ENCODE measurements around the gene CA10. TPM values are rescaled to one million over a fixed set of nuclear protein-coding genes. Genes with fewer than 3 reads are reported as not detected.

CA10 gene
- total and polyA plus RNA-seq, 9 of the 15 experiments (the other 6 are each of a cell fraction or from before 2014, with no cell fraction given) = not detected

DNA sequence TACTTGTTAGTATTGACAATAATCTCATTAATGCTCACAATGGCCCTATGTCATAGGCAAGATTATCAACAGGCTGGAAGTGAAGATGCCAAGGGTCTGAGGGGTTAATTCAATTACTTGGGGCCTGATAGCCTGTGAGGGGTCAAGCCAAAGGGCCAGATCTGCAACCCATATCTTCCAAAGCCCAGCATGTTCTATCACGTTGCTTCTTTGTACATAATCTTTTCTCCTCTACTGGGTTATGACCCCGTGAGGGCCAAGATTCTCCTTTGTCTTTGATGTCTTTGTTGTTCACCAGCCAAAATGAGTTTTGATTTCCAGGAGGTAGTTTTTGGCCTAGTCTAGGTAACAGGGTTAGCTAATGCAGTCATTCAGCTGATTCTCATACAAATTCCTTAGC lies 551.0 kb downstream of the CA10 start:
- FAIRE-seq (no peak), ATAC-seq (no peak), DNase-seq (ENCODE audit: extremely low read depth in 1 of 4, low spot score in 3 of 4) (no peak)
- H3K27me3 ChIP-seq (ENCODE audit: control insufficient read depth in 2 of 2, insufficient read depth in 2 of 2, low read length in 2 of 2) = no peaks in the 10 kb centered on the region
- H2AFZ ChIP-seq (ENCODE audit: low read depth, low read length) = no peak overlapping the region
- H3K4me3 ChIP-seq = no peak overlapping the region
- no peaks in the 10 kb centered on the region for H3K9me3 ChIP-seq (replicated peaks; ENCODE audit: control insufficient read depth, insufficient read depth, low read depth, low read length)
- H3K9me1 ChIP-seq (ENCODE audit: control insufficient read depth, insufficient read depth, low read length) = no peaks in the 10 kb centered on the region
- H3K36me3 ChIP-seq (ENCODE audit: control insufficient read depth, insufficient read depth, low read length) = no peaks in the 10 kb centered on the region
- no peak overlapping the region for H3K9ac ChIP-seq (ENCODE audit: insufficient read depth in 1 of 2, low read depth in 2 of 2, low read length in 2 of 2)
- H3K79me2 ChIP-seq (ENCODE audit: control insufficient read depth, insufficient read depth, low read length) = no peaks in the 10 kb centered on the region
- WGBS (ENCODE audit: insufficient coverage, low coverage, missing lambda C conversion rate) = 4% methylated on average over 2 of the region's 2 CpGs
- no peaks in the 10 kb centered on the region for H4K20me1 ChIP-seq (replicated peaks; ENCODE audit: control insufficient read depth, insufficient read depth, low read length)
- TF ChIP-seq GTF2F1 (IDR thresholded peaks at IDR 0.05; ENCODE audit: low read depth, low read length) = no peak
- no peak for TF ChIP-seq ZNF561 (CRISPR knock-in tag; conservative IDR thresholded peaks at IDR 0.05)
- TF ChIP-seq IFI16 (CRISPR knock-in tag; IDR thresholded peaks at IDR 0.05) = no peak
- TF ChIP-seq PTRF (tag; IDR thresholded peaks at IDR 0.05) = no peak
- no peak for TF ChIP-seq ATF7 (IDR thresholded peaks at IDR 0.05)
- no peak for TF ChIP-seq MED1 (CRISPR knock-in tag; IDR thresholded peaks at IDR 0.05; ENCODE audit: borderline replicate concordance)
- TF ChIP-seq ZBTB1 (CRISPR knock-in tag; IDR thresholded peaks at IDR 0.05; ENCODE audit: borderline replicate concordance, low read depth) = no peak
- TF ChIP-seq PHTF2 (CRISPR knock-in tag; IDR thresholded peaks at IDR 0.05) = no peak
- no peak for TF ChIP-seq MAZ (CRISPR knock-in tag; conservative IDR thresholded peaks at IDR 0.05 in 1 of 2, IDR thresholded peaks at IDR 0.05 in 1 of 2)
- H3K4me1 ChIP-seq (replicated peaks in 1 of 2; ENCODE audit: control insufficient read depth in 2 of 2, insufficient read depth in 2 of 2, low read length in 2 of 2) = no peaks in the 10 kb centered on the region
- in situ Hi-C loops (cut with MboI) (no loop called here), intact Hi-C loops (cut with micrococcal nuclease) (no loop called here)
- POLR2A ChIA-PET = no interaction called here
- BruUV-seq (replicated peaks) = no TSS peak
- no peak overlapping the region for H3K4me2 ChIP-seq (ENCODE audit: insufficient read depth, low read length)
- H3K27ac ChIP-seq (ENCODE audit: extremely low read depth, low read depth, low read length) = no peak overlapping the region
- CTCF ChIA-PET (ENCODE audit: low intra/inter-chr PET ratio) = no interaction called here

Data from K562 (cell line).